Thyroid gland (tissue), 4 donors: ENCODE measurements around the gene TENT4B.

ENCODE experiments used
- POLR2A ChIP-seq, 2 donors: fragments of 450-650 bp; IDR thresholded peaks; one replicate each; pipeline ENCODE4 v1.6.1; 2017; ENCODE audit warnings: antibody characterized with exemption in 2 of 2, mild to moderate bottlenecking in 2 of 2, moderate library complexity in 1 of 2
- TF ChIP-seq, protein P1 (sequence below), 6 experiments: fragments of 200-600 bp in 3 of 6; fragments of 450-650 bp in 3 of 6; sonication (generic) in 3 of 6; IDR thresholded peaks; one replicate each; pipeline ENCODE4 v1.5.1; 2016 to 2019; ENCODE audit warnings: antibody characterized with exemption in 6 of 6, mild to moderate bottlenecking in 2 of 6, inconsistent platforms in 1 of 6, moderate library complexity in 1 of 6

DNA sequence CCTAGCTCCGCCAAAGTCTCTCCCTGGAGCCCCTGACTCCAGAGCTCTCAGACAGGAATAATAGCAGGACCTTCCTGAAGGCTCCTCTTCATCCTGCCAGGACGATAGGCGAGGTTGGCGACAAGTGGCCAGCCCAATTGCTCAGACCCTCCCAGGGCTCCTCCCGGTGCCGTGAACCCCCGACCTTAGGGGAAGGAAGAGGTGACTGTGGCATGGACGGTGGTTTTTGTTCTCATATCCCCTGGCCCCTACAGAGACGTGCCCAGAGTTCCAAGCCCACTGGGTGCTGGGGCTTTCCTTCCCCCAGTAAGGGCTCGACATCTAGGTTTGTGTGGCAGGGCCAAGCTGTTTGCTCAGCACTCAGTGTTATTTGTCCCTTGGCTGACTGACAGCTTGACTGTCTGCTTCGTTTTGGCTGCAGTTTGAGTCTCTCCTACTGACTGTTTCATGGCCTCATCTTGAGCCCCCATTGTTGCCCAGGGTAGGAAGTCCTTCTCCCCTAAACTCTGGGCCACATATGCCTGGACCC lies 108.7 kb downstream of the TENT4B start:
- TF ChIP-seq, protein P1, sequence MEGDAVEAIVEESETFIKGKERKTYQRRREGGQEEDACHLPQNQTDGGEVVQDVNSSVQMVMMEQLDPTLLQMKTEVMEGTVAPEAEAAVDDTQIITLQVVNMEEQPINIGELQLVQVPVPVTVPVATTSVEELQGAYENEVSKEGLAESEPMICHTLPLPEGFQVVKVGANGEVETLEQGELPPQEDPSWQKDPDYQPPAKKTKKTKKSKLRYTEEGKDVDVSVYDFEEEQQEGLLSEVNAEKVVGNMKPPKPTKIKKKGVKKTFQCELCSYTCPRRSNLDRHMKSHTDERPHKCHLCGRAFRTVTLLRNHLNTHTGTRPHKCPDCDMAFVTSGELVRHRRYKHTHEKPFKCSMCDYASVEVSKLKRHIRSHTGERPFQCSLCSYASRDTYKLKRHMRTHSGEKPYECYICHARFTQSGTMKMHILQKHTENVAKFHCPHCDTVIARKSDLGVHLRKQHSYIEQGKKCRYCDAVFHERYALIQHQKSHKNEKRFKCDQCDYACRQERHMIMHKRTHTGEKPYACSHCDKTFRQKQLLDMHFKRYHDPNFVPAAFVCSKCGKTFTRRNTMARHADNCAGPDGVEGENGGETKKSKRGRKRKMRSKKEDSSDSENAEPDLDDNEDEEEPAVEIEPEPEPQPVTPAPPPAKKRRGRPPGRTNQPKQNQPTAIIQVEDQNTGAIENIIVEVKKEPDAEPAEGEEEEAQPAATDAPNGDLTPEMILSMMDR (IDR thresholded peaks at IDR 0.05): no peak
- no peak for TF ChIP-seq POLR2A (IDR thresholded peaks at IDR 0.05)
